Vagina (tissue), 2 donors: ENCODE results near the gene EIPR1. TPM values are rescaled to one million over a fixed set of nuclear protein-coding genes. Genes with fewer than 3 reads are reported as not detected.

Experiments used
- DNase-seq, 2 donors: peaks; one replicate each; pipeline ENCODE4 v3.0.0-alpha.2; 2017; ENCODE audit errors: extremely low spot score in 2 of 2
- H3K27ac ChIP-seq: fragments of 200-600 bp; sonication (generic); one replicate; pipeline ENCODE4 v1.5.1; 2019
- H3K27me3 ChIP-seq: fragments of 200-600 bp; sonication (generic); one replicate; pipeline ENCODE4 v1.5.1; 2019
- H3K36me3 ChIP-seq, 2 donors: fragments of 200-600 bp; sonication (generic); one replicate each; pipeline ENCODE4 v1.5.1; 2017 to 2019
- H3K4me1 ChIP-seq: fragments of 200-600 bp; sonication (generic); one replicate; pipeline ENCODE4 v1.5.1; 2019
- H3K4me3 ChIP-seq, 2 donors: fragments of 200-600 bp; sonication (generic); 1 replicate in 1 of 2; 2 replicates in 1 of 2; pipeline ENCODE4 v1.5.1; 2016 to 2019
- H3K9me3 ChIP-seq: fragments of 200-600 bp; sonication (generic); one replicate; pipeline ENCODE4 v1.5.1; 2019
- CTCF ChIP-seq, 3 experiments: fragments of 450-650 bp in 2 of 3; fragments of 200-600 bp in 1 of 3; sonication (generic) in 1 of 3; IDR thresholded peaks; one replicate each; pipeline ENCODE4 v1.5.1; 2017 to 2019; ENCODE audit warnings: antibody characterized with exemption in 3 of 3, mild to moderate bottlenecking in 2 of 3, moderate library complexity in 2 of 3
- POLR2A ChIP-seq, 2 donors: fragments of 450-650 bp; IDR thresholded peaks; one replicate each; pipeline ENCODE4 v1.6.1; 2017; ENCODE audit warnings: antibody characterized with exemption in 2 of 2, mild to moderate bottlenecking in 2 of 2, moderate library complexity in 2 of 2
- POLR2AphosphoS5 ChIP-seq, 2 donors: sonication (generic); formaldehyde crosslinking; IDR thresholded peaks; one replicate each; pipeline ENCODE4 v1.9.0; 2017; ENCODE audit warnings: antibody characterized with exemption in 2 of 2, mild to moderate bottlenecking in 2 of 2, low read depth in 1 of 2; ENCODE audit not compliant: insufficient read depth in 1 of 2
- intact Hi-C: fragments of 100-400 bp; cut with DNase I; formaldehyde crosslinking; loops from one replicate; pipeline ENCODE4 v1.15.1; 2023
- total RNA-seq: library from RNA; depleted of rRNA; stranded (reverse); fragments of >200 nt; gene quantifications from one replicate; pipeline ENCODE4 v1.2.3, GENCODE V29; 2016

EIPR1 gene
- total RNA-seq, 1 donor from 2014 or later = 39.8 TPM

- Histone ChIP-seq H3K36me3 (no peaks in the 10 kb centered on the region), H3K4me3 (no peak overlapping the region), H3K27ac (no peak overlapping the region), H3K4me1 (no peaks in the 10 kb centered on the region), H3K27me3 (no peaks in the 10 kb centered on the region), H3K9me3 (no peaks in the 10 kb centered on the region)
- TF ChIP-seq CTCF (IDR thresholded peaks at IDR 0.05) (no peak), POLR2A (IDR thresholded peaks at IDR 0.05) (no peak)
- DNase-seq = no peak
- intact Hi-C loops = no loop called here
These were observed 76.6 kb downstream of the EIPR1 start for GRCh38 chr2:3301001-3301400.

GRCh38 chr2:3300224-3300995 is 77.2 kb downstream of the EIPR1 start:
- H3K4me1 ChIP-seq = no peaks in the 10 kb centered on the region
- TF ChIP-seq CTCF (IDR thresholded peaks at IDR 0.05) (no peak), POLR2A (IDR thresholded peaks at IDR 0.05) (no peak), POLR2AphosphoS5 (IDR thresholded peaks at IDR 0.05; ENCODE audit: insufficient read depth in 1 of 2, low read depth in 1 of 2) (no peak)
- H3K4me3 ChIP-seq = no peak overlapping the region
- intact Hi-C loops = no loop called here
- H3K27ac ChIP-seq = no peak overlapping the region
- H3K9me3 ChIP-seq = no peaks in the 10 kb centered on the region
- no peaks in the 10 kb centered on the region for H3K36me3 ChIP-seq
- DNase-seq = no peak
- H3K27me3 ChIP-seq = no peaks in the 10 kb centered on the region

GRCh38 chr2:3299703-3300102 is 77.9 kb downstream of the EIPR1 start:
- no peaks in the 10 kb centered on the region for H3K36me3 ChIP-seq
- no peaks in the 10 kb centered on the region for H3K27me3 ChIP-seq
- no peak for DNase-seq
- no peak for TF ChIP-seq POLR2AphosphoS5 (IDR thresholded peaks at IDR 0.05; ENCODE audit: insufficient read depth in 1 of 2, low read depth in 1 of 2)
- no peak for TF ChIP-seq CTCF (IDR thresholded peaks at IDR 0.05)
- TF ChIP-seq POLR2A (IDR thresholded peaks at IDR 0.05) = no peak
- no peak overlapping the region for H3K4me3 ChIP-seq
- no peaks in the 10 kb centered on the region for H3K9me3 ChIP-seq
- intact Hi-C loops = no loop called here
- H3K27ac ChIP-seq = no peak overlapping the region
- H3K4me1 ChIP-seq = no peaks in the 10 kb centered on the region

GRCh38 chr2:3299130-3299529 is 78.5 kb downstream of the EIPR1 start:
- no peak overlapping the region for H3K27ac ChIP-seq
- no peak overlapping the region for H3K4me3 ChIP-seq
- no peaks in the 10 kb centered on the region for H3K27me3 ChIP-seq
- intact Hi-C loops = no loop called here
- TF ChIP-seq POLR2A (IDR thresholded peaks at IDR 0.05) (no peak), CTCF (IDR thresholded peaks at IDR 0.05) (no peak), POLR2AphosphoS5 (IDR thresholded peaks at IDR 0.05; ENCODE audit: insufficient read depth in 1 of 2, low read depth in 1 of 2) (no peak)
- H3K4me1 ChIP-seq = no peaks in the 10 kb centered on the region
- no peak for DNase-seq
- no peaks in the 10 kb centered on the region for H3K9me3 ChIP-seq
- H3K36me3 ChIP-seq = no peaks in the 10 kb centered on the region

- Histone ChIP-seq H3K36me3 (no peaks in the 10 kb centered on the region), H3K4me3 (no peak overlapping the region), H3K27ac (no peak overlapping the region), H3K9me3 (no peaks in the 10 kb centered on the region), H3K4me1 (no peaks in the 10 kb centered on the region), H3K27me3 (no peaks in the 10 kb centered on the region)
- DNase-seq = no peak
- intact Hi-C loops = no loop called here
- TF ChIP-seq POLR2AphosphoS5 (IDR thresholded peaks at IDR 0.05; ENCODE audit: insufficient read depth in 1 of 2, low read depth in 1 of 2) = no peak
- TF ChIP-seq CTCF (IDR thresholded peaks at IDR 0.05) = no peak
- TF ChIP-seq POLR2A (IDR thresholded peaks at IDR 0.05) = no peak
These were observed 79.4 kb downstream of the EIPR1 start for GRCh38 chr2:3298191-3298590.
